ENCODE data around the gene SF3B1. TPM values are rescaled to one million over a fixed set of nuclear protein-coding genes. Genes with fewer than 3 reads are reported as not detected.

SF3B1 gene
- total and polyA plus RNA-seq, 2 of the 13 experiments (the other 11 are each of a cell fraction or from before 2014, with no cell fraction given): 387 to 750 TPM

DNA sequence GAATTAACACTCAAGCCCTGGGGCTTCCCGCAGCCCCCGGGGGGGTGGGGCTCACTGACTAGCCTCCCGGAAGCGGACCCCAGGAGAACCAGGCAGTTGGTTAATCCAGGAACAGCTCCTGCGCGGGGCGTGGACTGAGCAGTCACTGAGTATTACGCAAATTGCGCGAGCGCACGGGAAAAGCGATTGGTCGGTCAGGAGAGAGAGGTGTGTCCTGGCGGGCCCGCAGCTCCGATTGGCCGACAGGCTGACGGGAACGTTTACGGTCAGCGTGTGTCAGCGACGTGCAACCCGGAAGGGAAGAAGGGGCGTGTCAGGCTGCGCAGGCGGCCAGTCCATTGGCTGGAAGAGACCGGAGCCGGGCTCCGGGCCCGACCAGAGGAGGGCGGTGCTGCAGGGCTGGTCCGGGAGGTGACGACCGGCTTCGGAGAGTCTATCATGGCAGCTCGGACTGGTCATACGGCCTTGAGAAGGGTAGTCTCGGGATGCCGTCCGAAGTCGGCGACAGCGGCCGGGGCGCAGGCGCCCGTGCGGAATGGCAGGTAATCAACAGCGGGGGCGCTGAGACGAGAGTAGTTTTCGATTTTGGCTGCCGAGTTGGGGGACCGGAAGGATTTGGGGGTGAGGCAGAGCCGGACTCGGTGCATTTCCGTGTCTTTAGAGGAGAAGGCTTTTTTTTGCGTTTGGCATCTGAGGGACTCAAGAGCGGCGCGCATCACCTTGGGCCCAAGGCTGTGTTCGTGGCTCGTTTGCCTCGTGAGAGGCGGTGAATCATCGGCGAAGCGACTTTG, 18.5 kb upstream of the SF3B1 start, which contains the start of gene COQ10B (continued):
- TF ChIP-seq, protein P1, sequence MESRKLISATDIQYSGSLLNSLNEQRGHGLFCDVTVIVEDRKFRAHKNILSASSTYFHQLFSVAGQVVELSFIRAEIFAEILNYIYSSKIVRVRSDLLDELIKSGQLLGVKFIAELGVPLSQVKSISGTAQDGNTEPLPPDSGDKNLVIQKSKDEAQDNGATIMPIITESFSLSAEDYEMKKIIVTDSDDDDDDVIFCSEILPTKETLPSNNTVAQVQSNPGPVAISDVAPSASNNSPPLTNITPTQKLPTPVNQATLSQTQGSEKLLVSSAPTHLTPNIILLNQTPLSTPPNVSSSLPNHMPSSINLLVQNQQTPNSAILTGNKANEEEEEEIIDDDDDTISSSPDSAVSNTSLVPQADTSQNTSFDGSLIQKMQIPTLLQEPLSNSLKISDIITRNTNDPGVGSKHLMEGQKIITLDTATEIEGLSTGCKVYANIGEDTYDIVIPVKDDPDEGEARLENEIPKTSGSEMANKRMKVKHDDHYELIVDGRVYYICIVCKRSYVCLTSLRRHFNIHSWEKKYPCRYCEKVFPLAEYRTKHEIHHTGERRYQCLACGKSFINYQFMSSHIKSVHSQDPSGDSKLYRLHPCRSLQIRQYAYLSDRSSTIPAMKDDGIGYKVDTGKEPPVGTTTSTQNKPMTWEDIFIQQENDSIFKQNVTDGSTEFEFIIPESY (CRISPR knock-in tag; IDR thresholded peaks at IDR 0.05): no peak
- TF ChIP-seq EHMT2 (IDR thresholded peaks at IDR 0.05; ENCODE audit: borderline replicate concordance, low read depth, low read length): peak; percentile 60; the same call in 1 of the 2 replicates
- TF ChIP-seq, protein P2, sequence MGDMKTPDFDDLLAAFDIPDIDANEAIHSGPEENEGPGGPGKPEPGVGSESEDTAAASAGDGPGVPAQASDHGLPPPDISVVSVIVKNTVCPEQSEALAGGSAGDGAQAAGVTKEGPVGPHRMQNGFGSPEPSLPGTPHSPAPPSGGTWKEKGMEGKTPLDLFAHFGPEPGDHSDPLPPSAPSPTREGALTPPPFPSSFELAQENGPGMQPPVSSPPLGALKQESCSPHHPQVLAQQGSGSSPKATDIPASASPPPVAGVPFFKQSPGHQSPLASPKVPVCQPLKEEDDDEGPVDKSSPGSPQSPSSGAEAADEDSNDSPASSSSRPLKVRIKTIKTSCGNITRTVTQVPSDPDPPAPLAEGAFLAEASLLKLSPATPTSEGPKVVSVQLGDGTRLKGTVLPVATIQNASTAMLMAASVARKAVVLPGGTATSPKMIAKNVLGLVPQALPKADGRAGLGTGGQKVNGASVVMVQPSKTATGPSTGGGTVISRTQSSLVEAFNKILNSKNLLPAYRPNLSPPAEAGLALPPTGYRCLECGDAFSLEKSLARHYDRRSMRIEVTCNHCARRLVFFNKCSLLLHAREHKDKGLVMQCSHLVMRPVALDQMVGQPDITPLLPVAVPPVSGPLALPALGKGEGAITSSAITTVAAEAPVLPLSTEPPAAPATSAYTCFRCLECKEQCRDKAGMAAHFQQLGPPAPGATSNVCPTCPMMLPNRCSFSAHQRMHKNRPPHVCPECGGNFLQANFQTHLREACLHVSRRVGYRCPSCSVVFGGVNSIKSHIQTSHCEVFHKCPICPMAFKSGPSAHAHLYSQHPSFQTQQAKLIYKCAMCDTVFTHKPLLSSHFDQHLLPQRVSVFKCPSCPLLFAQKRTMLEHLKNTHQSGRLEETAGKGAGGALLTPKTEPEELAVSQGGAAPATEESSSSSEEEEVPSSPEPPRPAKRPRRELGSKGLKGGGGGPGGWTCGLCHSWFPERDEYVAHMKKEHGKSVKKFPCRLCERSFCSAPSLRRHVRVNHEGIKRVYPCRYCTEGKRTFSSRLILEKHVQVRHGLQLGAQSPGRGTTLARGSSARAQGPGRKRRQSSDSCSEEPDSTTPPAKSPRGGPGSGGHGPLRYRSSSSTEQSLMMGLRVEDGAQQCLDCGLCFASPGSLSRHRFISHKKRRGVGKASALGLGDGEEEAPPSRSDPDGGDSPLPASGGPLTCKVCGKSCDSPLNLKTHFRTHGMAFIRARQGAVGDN (CRISPR knock-in tag; IDR thresholded peaks at IDR 0.05): peak; percentile 95
- 0 out of 2 replicates have a peak, but pooled peaks have one; percentile 2 for TF ChIP-seq ZNF7 (CRISPR knock-in tag; IDR thresholded peaks at IDR 0.05)
- TF ChIP-seq, protein P3, sequence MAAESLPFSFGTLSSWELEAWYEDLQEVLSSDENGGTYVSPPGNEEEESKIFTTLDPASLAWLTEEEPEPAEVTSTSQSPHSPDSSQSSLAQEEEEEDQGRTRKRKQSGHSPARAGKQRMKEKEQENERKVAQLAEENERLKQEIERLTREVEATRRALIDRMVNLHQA (CRISPR knock-in tag; IDR thresholded peaks at IDR 0.05): no peak
- peak; percentile 13; the same call in 1 of the 2 replicates for TF ChIP-seq CHD2 (IDR thresholded peaks at IDR 0.05; ENCODE audit: low read depth, low read length)
- TF ChIP-seq ISX (CRISPR knock-in tag; conservative IDR thresholded peaks at IDR 0.05): no peak
- TF ChIP-seq HNRNPLL (IDR thresholded peaks at IDR 0.05; ENCODE audit: low read depth, low read length, poor library complexity, severe bottlenecking): peak; percentile 100
- TF ChIP-seq CAMTA2 (CRISPR knock-in tag; IDR thresholded peaks at IDR 0.05; ENCODE audit: borderline replicate concordance): peak; percentile 90
- no peak; the same call in 1 of the 2 replicates for TF ChIP-seq ZNF264 (CRISPR knock-in tag; IDR thresholded peaks at IDR 0.05)
- TF ChIP-seq, protein P4, sequence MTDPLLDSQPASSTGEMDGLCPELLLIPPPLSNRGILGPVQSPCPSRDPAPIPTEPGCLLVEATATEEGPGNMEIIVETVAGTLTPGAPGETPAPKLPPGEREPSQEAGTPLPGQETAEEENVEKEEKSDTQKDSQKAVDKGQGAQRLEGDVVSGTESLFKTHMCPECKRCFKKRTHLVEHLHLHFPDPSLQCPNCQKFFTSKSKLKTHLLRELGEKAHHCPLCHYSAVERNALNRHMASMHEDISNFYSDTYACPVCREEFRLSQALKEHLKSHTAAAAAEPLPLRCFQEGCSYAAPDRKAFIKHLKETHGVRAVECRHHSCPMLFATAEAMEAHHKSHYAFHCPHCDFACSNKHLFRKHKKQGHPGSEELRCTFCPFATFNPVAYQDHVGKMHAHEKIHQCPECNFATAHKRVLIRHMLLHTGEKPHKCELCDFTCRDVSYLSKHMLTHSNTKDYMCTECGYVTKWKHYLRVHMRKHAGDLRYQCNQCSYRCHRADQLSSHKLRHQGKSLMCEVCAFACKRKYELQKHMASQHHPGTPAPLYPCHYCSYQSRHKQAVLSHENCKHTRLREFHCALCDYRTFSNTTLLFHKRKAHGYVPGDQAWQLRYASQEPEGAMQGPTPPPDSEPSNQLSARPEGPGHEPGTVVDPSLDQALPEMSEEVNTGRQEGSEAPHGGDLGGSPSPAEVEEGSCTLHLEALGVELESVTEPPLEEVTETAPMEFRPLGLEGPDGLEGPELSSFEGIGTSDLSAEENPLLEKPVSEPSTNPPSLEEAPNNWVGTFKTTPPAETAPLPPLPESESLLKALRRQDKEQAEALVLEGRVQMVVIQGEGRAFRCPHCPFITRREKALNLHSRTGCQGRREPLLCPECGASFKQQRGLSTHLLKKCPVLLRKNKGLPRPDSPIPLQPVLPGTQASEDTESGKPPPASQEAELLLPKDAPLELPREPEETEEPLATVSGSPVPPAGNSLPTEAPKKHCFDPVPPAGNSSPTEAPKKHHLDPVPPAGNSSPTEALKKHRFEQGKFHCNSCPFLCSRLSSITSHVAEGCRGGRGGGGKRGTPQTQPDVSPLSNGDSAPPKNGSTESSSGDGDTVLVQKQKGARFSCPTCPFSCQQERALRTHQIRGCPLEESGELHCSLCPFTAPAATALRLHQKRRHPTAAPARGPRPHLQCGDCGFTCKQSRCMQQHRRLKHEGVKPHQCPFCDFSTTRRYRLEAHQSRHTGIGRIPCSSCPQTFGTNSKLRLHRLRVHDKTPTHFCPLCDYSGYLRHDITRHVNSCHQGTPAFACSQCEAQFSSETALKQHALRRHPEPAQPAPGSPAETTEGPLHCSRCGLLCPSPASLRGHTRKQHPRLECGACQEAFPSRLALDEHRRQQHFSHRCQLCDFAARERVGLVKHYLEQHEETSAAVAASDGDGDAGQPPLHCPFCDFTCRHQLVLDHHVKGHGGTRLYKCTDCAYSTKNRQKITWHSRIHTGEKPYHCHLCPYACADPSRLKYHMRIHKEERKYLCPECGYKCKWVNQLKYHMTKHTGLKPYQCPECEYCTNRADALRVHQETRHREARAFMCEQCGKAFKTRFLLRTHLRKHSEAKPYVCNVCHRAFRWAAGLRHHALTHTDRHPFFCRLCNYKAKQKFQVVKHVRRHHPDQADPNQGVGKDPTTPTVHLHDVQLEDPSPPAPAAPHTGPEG (CRISPR knock-in tag; IDR thresholded peaks at IDR 0.05): peak; percentile 86
- TF ChIP-seq ZNF883 (CRISPR knock-in tag; IDR thresholded peaks at IDR 0.05; ENCODE audit: not compliant biosample characterization): peak; percentile 88
- TF ChIP-seq XBP1 (CRISPR knock-in tag; IDR thresholded peaks at IDR 0.05): no peak; the same call in 1 of the 2 replicates
- peak; percentile 87; the same call in 1 of the 2 replicates for TF ChIP-seq ZNF354B (CRISPR knock-in tag; IDR thresholded peaks at IDR 0.05)
- peak; percentile 90; the same call in 1 of the 2 replicates for TF ChIP-seq ZFP82 (CRISPR knock-in tag; IDR thresholded peaks at IDR 0.05; ENCODE audit: borderline replicate concordance)
- TF ChIP-seq ZNF891 (CRISPR knock-in tag; IDR thresholded peaks at IDR 0.05): peak; percentile 22; the same call in 1 of the 2 replicates
